Osteoblast (primary cell): Measurements from ENCODE around the gene PLAU. TPM values are rescaled to one million over a fixed set of nuclear protein-coding genes. Genes with fewer than 3 reads are reported as not detected.

Source experiments
- DNase-seq: peaks from one replicate; pipeline ENCODE4 v3.0.0; 2011; ENCODE audit warnings: low spot score, mixed read lengths; ENCODE audit not compliant: insufficient read length; ENCODE audit errors: missing footprints
- H2AFZ ChIP-seq: 2 replicates; pipeline ENCODE4 v1.6.0; 2011; ENCODE audit warnings: mild to moderate bottlenecking, low read length
- H3K27ac ChIP-seq: 2 replicates; pipeline ENCODE4 v1.5.1; 2011; ENCODE audit warnings: mild to moderate bottlenecking, low read depth, low read length, moderate library complexity
- H3K27me3 ChIP-seq: 2 replicates; pipeline ENCODE4 v1.6.0; 2012; ENCODE audit warnings: mild to moderate bottlenecking, control low read depth, inconsistent platforms, low read length, moderate library complexity; ENCODE audit not compliant: insufficient read depth
- H3K36me3 ChIP-seq: 2 replicates; pipeline ENCODE4 v1.5.1; 2011; ENCODE audit warnings: mild to moderate bottlenecking, low read length, control low read depth, moderate library complexity; ENCODE audit not compliant: insufficient read depth
- H3K4me1 ChIP-seq: 2 replicates; pipeline ENCODE4 v1.5.1; 2011; ENCODE audit warnings: mild to moderate bottlenecking, low read length, control low read depth, moderate library complexity; ENCODE audit not compliant: insufficient read depth
- H3K4me2 ChIP-seq: 2 replicates; pipeline ENCODE4 v1.6.0; 2011; ENCODE audit warnings: mild to moderate bottlenecking, low read length; ENCODE audit not compliant: insufficient read depth
- H3K4me3 ChIP-seq: fragments of 200-600 bp; sonication (generic); 3 replicates; pipeline ENCODE4 v1.5.1; 2012; ENCODE audit warnings: mild to moderate bottlenecking, low read length, inconsistent platforms; ENCODE audit not compliant: insufficient read depth
- H3K79me2 ChIP-seq: 2 replicates; pipeline ENCODE4 v1.6.0; 2012; ENCODE audit warnings: mild to moderate bottlenecking, low read length, control low read depth, inconsistent platforms; ENCODE audit not compliant: insufficient read depth
- H3K9me3 ChIP-seq: 2 replicates; pipeline ENCODE4 v1.5.1; 2011; ENCODE audit warnings: low read depth, low read length, control low read depth
- H4K20me1 ChIP-seq: 2 replicates; pipeline ENCODE4 v1.6.0; 2012; ENCODE audit warnings: mild to moderate bottlenecking, low read length, control low read depth; ENCODE audit not compliant: insufficient read depth
- total RNA-seq: library from RNA; depleted of rRNA; stranded (reverse); fragments of >200 nt; gene quantifications from 2 replicates; pipeline ENCODE4 v1.2.3, GENCODE V29; 2012
- TF ChIP-seq, protein P1 (sequence below): IDR thresholded peaks from 2 replicates; pipeline ENCODE4 v1.5.1; 2011; ENCODE audit warnings: mild to moderate bottlenecking, low read depth, low read length, moderate library complexity; ENCODE audit errors: extremely low read depth

Gene PLAU
- total RNA-seq, 1 donor = 27.9 TPM

DNA sequence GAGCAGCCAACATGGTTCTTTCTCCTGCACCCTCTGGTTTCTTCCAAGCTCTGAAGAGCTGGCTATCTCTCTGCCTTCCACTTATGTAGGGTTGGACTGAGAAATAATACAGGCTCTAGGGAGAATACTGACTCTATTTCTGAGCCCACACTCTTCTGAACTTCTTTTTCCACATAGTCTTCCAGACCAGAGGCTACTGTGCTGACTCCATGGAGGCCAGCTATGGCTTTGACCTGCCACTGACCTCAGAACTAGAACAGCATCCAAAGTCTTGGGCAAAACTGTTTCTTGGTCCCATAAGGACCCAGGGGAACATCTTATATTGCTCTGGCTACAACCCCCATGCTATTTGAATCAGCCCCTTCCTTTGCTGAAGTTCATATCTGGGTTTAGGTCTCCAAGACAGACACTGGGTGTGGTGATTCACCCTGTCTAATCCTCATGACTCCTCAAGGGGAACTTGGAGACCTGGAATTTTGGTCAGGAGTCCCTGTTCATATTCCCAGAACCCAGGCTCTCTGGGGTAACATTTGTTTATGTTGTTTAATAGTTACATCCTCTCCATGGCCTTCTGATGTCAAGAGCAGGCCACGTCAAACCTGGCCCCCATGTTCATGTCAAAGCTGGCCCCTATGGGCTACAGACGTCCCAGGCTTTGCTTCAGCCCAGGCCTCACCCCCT, 12.1 kb upstream of the PLAU start:
- peak overlapping the region; percentile 2 for H3K4me2 ChIP-seq
- H3K4me3 ChIP-seq = no peak overlapping the region
- no peaks in the 10 kb centered on the region for H3K9me3 ChIP-seq
- peak; percentile 51 for DNase-seq
- no peaks in the 10 kb centered on the region for H3K36me3 ChIP-seq
- no peaks in the 10 kb centered on the region for H3K79me2 ChIP-seq
- peak overlapping the region; percentile 65 for H3K27ac ChIP-seq
- peaks cover 27% of the 10 kb centered on the region for H3K4me1 ChIP-seq
- H4K20me1 ChIP-seq = no peaks in the 10 kb centered on the region
- no peaks in the 10 kb centered on the region for H3K27me3 ChIP-seq
- no peak overlapping the region for H2AFZ ChIP-seq
- TF ChIP-seq, protein P1, sequence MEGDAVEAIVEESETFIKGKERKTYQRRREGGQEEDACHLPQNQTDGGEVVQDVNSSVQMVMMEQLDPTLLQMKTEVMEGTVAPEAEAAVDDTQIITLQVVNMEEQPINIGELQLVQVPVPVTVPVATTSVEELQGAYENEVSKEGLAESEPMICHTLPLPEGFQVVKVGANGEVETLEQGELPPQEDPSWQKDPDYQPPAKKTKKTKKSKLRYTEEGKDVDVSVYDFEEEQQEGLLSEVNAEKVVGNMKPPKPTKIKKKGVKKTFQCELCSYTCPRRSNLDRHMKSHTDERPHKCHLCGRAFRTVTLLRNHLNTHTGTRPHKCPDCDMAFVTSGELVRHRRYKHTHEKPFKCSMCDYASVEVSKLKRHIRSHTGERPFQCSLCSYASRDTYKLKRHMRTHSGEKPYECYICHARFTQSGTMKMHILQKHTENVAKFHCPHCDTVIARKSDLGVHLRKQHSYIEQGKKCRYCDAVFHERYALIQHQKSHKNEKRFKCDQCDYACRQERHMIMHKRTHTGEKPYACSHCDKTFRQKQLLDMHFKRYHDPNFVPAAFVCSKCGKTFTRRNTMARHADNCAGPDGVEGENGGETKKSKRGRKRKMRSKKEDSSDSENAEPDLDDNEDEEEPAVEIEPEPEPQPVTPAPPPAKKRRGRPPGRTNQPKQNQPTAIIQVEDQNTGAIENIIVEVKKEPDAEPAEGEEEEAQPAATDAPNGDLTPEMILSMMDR = no peak

DNA sequence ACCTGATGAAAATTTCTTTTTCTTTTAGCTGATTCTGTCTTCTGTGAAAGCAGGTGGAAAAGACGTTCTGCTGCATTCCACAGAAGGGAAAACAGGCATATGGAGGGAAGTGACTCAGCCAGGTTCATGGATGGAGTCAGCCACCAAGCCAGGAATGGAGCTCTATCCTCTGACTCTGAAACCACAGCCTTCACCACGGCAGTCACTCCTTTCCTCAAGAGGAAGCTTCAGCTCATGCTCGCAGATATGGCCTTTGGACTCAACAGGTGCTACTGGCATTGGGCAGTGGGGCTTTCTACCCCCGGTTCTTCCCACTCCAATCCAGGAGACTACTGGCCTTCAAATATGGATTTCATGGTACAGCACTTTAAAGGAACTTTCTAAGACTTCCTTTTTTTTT, 11.5 kb upstream of the PLAU start:
- Histone ChIP-seq H3K27me3 (no peaks in the 10 kb centered on the region), H3K9me3 (no peaks in the 10 kb centered on the region), H3K4me1 (peaks cover 22% of the 10 kb centered on the region), H3K4me2 (peak overlapping the region; percentile 2), H3K79me2 (no peaks in the 10 kb centered on the region), H2AFZ (no peak overlapping the region), H4K20me1 (no peaks in the 10 kb centered on the region), H3K27ac (peak overlapping the region; percentile 65), H3K36me3 (no peaks in the 10 kb centered on the region), H3K4me3 (no peak overlapping the region)
- DNase-seq = peak; percentile 61
- TF ChIP-seq, protein P1 = no peak

DNA sequence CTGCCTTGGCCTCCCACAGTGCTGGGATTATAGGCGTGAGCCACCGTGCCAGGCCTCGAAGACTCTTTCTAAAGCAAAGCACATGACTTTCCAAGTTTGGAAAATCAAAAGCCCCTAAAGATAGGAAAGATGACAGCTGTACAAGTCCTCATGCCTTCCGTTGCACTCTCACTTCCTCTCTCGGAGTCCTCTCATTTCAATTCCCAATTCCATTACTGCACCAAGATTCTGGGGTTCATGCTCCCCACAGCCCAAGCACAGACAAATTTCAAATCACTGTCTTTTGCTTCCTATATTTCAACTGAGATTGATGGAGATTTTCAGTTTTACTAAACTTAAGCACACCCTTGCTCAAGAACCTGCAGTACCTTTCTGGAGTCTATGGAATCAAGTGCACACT, 10.9 kb upstream of the PLAU start:
- Histone ChIP-seq H4K20me1 (no peaks in the 10 kb centered on the region), H3K27ac (no peak overlapping the region), H3K4me2 (no peak overlapping the region), H3K9me3 (no peaks in the 10 kb centered on the region), H2AFZ (no peak overlapping the region), H3K36me3 (no peaks in the 10 kb centered on the region), H3K4me3 (no peak overlapping the region), H3K79me2 (no peaks in the 10 kb centered on the region), H3K4me1 (peaks cover 15% of the 10 kb centered on the region), H3K27me3 (no peaks in the 10 kb centered on the region)
- DNase-seq = no peak
- TF ChIP-seq, protein P1 = no peak

DNA sequence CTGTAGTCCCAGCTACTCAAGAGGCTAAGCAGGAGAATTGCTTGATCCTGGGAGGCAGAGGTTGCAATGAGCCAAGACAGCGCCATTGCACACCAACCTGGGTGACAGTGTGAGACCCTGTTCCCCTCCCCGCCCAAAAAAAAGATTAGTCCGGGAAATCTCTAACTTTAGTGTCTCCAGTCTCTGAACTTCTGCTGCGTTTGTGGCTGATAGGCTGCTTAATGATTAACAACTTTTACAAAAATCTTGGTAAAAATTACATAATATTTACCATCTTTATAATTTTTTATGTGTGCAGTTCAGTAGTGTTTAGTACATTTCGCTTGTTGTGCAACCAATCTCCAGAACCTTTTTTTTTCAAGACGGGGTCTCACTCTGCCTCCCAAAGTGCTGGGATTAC, 9.7 kb upstream of the PLAU start:
- no peak overlapping the region for H3K4me2 ChIP-seq
- DNase-seq = no peak
- no peak overlapping the region for H2AFZ ChIP-seq
- no peak overlapping the region for H3K4me3 ChIP-seq
- H3K4me1 ChIP-seq = peaks cover 25% of the 10 kb centered on the region
- no peaks in the 10 kb centered on the region for H3K79me2 ChIP-seq
- H3K27me3 ChIP-seq = no peaks in the 10 kb centered on the region
- no peaks in the 10 kb centered on the region for H3K9me3 ChIP-seq
- H3K36me3 ChIP-seq = no peaks in the 10 kb centered on the region
- H4K20me1 ChIP-seq = no peaks in the 10 kb centered on the region
- TF ChIP-seq, protein P1 = no peak
- H3K27ac ChIP-seq = no peak overlapping the region
